Body of pancreas (tissue), 4 donors: Measurements from ENCODE around the gene SHANK3. TPM values are rescaled to one million over a fixed set of nuclear protein-coding genes. Genes with fewer than 3 reads are reported as not detected.
"Not testable (repeated sequence)": the region's sequence is repeated elsewhere in the genome, so short reads cannot be mapped to it uniquely, and the experiment has no call there.

Experiments used
- ATAC-seq: fragments of 150-250 bp; one replicate; pipeline ENCODE4 v1.9.1; 2016
- DNase-seq, 4 donors: peaks; one replicate each; pipeline ENCODE4 v3.0.0-alpha.2; 2019
- H3K27ac ChIP-seq, 4 donors: fragments of 200-600 bp; sonication (generic); 1 replicate in 3 of 4; 2 replicates in 1 of 4; pipeline versions ENCODE4 v1.5.1 to v1.6.1; 2016 to 2019; ENCODE audit warnings: mild to moderate bottlenecking in 1 of 4, mixed read lengths in 1 of 4, moderate library complexity in 1 of 4
- H3K27me3 ChIP-seq, 2 donors: fragments of 200-600 bp; sonication (generic); one replicate each; pipeline ENCODE4 v1.6.0; 2016; ENCODE audit warnings: mild to moderate bottlenecking in 1 of 2
- H3K36me3 ChIP-seq, 2 donors: fragments of 200-600 bp; sonication (generic); replicated peaks in 1 of 2; 2 replicates each; pipeline ENCODE4 v1.5.1; 2016; ENCODE audit warnings: low read depth in 2 of 2; ENCODE audit not compliant: insufficient read depth in 1 of 2
- H3K4me1 ChIP-seq: fragments of 200-600 bp; sonication (generic); one replicate; pipeline ENCODE4 v1.6.0; 2016
- H3K4me3 ChIP-seq, 2 donors: fragments of 200-600 bp; sonication (generic); 1 replicate in 1 of 2; 2 replicates in 1 of 2; pipeline ENCODE4 v1.5.1; 2016 to 2019
- H3K9me3 ChIP-seq, 3 donors: fragments of 200-600 bp; sonication (generic); 1 replicate in 2 of 3; 2 replicates in 1 of 3; pipeline ENCODE4 v1.5.1; 2016
- POLR2A ChIP-seq, 3 donors: fragments of 450-650 bp; IDR thresholded peaks; one replicate each; pipeline ENCODE4 v1.6.1; 2016; ENCODE audit warnings: antibody characterized with exemption in 3 of 3, mild to moderate bottlenecking in 2 of 3
- WGBS, 2 donors: methylation state at CpG; one replicate each; pipeline ENCODE4 v1.1.5; 2017; 5-methylcytosine and 5-hydroxymethylcytosine counted together
- intact Hi-C: fragments of 100-400 bp; cut with DNase I; formaldehyde crosslinking; loops from one replicate; pipeline ENCODE4 v1.15.1; 2023
- total RNA-seq, 2 donors: library from RNA; depleted of rRNA; stranded (reverse); fragments of >200 nt; gene quantifications; one replicate each; pipeline ENCODE4 v1.1.0, GENCODE V29; 2016
- TF ChIP-seq, protein P1 (sequence below), 7 experiments: fragments of 450-650 bp in 4 of 7; fragments of 200-600 bp in 3 of 7; sonication (generic) in 3 of 7; IDR thresholded peaks; one replicate each; pipeline ENCODE4 v1.5.1; 2016 to 2019; ENCODE audit warnings: antibody characterized with exemption in 7 of 7

The SHANK3 gene
- total RNA-seq, 2 donors from 2014 or later, result 6.0 to 15.5 TPM

DNA sequence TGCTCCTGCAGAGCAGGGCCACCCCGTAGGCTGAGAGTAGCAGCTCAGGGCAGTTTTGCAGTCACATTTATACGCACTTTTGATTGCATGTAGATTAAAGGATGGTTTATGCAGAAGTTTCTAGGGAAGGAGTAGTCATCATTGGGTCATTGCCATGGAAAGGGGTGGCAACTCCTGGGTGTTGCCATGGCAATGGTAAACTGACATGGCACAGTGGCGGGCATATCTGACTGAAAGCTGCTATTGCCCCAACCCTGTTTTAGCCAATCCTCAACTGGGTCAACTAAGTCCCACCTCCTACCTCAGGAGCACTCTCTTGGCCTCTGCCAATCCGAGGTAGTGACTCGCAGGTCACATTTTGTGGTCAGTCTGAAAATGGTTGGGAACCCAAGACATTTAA is 42.2 kb upstream of the SHANK3 start:
- TF ChIP-seq POLR2A (IDR thresholded peaks at IDR 0.05), result no peak
- TF ChIP-seq, protein P1, sequence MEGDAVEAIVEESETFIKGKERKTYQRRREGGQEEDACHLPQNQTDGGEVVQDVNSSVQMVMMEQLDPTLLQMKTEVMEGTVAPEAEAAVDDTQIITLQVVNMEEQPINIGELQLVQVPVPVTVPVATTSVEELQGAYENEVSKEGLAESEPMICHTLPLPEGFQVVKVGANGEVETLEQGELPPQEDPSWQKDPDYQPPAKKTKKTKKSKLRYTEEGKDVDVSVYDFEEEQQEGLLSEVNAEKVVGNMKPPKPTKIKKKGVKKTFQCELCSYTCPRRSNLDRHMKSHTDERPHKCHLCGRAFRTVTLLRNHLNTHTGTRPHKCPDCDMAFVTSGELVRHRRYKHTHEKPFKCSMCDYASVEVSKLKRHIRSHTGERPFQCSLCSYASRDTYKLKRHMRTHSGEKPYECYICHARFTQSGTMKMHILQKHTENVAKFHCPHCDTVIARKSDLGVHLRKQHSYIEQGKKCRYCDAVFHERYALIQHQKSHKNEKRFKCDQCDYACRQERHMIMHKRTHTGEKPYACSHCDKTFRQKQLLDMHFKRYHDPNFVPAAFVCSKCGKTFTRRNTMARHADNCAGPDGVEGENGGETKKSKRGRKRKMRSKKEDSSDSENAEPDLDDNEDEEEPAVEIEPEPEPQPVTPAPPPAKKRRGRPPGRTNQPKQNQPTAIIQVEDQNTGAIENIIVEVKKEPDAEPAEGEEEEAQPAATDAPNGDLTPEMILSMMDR (IDR thresholded peaks at IDR 0.05), result no peak
- ATAC-seq (no peak), DNase-seq (no peak)
- Histone ChIP-seq H3K27me3 (no peaks in the 10 kb centered on the region), H3K4me1 (peaks cover 20% of the 10 kb centered on the region), H3K9me3 (no peaks in the 10 kb centered on the region), H3K4me3 (no peak overlapping the region), H3K27ac (no peak overlapping the region), H3K36me3 (no peaks in the 10 kb centered on the region)
- intact Hi-C loops, result no loop called here
- WGBS, 2 donors, result 90 to 95% methylated on average over 5 of the region's 5 CpGs

DNA sequence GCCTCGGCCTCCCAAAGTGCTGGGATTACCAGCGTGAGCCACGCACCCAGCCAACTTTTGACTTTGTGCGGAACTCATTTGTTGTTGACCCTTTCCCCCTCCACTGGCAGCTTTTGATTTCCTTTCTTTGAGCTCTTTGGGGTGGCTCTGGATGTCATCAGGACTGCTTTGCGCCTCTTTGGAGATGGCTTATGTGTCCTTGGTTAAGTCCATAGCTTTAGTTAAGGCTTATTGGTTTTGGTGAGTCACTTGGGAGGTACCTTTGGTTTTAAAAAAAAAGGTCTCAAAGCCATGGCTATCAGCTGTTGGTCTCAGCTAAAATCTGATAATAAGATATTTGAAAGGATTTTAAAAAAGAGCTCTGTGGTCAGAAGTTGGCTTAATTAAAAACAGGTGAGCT is 39.5 kb upstream of the SHANK3 start:
- Histone ChIP-seq H3K36me3 (no peaks in the 10 kb centered on the region), H3K27me3 (no peaks in the 10 kb centered on the region), H3K4me3 (no peak overlapping the region), H3K9me3 (no peaks in the 10 kb centered on the region), H3K4me1 (peaks cover 7% of the 10 kb centered on the region), H3K27ac (no peak overlapping the region)
- DNase-seq (no peak), ATAC-seq (no peak)
- WGBS, 2 donors, result 87 to 91% methylated on average over 5 of the region's 5 CpGs
- intact Hi-C loops, result no loop called here
- TF ChIP-seq, protein P1 (IDR thresholded peaks at IDR 0.05), result no peak
- TF ChIP-seq POLR2A (IDR thresholded peaks at IDR 0.05), result no peak

DNA sequence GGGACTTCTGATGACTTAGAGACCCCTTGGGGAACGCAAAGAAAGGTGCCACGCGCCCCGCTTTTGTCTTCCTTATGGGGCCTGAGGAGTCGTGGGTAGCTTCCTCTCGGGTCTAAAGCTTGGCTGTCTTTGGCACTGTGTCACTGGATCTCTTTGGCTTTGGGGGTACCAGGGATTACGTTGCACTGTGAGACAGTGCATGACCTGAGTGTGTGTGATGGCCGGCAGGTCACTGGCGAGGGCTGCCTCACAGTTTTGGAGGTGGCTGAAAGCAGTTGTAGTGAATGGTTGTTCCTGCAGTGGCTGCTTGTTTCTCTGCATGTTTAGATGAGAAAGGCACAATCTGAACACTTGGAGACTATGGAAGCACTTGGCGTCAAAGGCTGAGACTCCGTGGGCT is 38.9 kb upstream of the SHANK3 start:
- H3K4me3 ChIP-seq, result no peak overlapping the region
- no peaks in the 10 kb centered on the region for H3K27me3 ChIP-seq
- peaks cover 3% of the 10 kb centered on the region for H3K4me1 ChIP-seq
- H3K27ac ChIP-seq, result no peak overlapping the region
- TF ChIP-seq, protein P1 (IDR thresholded peaks at IDR 0.05), result no peak
- no peak for TF ChIP-seq POLR2A (IDR thresholded peaks at IDR 0.05)
- no peaks in the 10 kb centered on the region for H3K9me3 ChIP-seq
- no peaks in the 10 kb centered on the region for H3K36me3 ChIP-seq
- ATAC-seq (no peak), DNase-seq (no peak)
- intact Hi-C loops, result no loop called here
- 92 to 95% methylated on average over 10 to 11 of the region's 11 CpGs for WGBS, 2 donors

DNA sequence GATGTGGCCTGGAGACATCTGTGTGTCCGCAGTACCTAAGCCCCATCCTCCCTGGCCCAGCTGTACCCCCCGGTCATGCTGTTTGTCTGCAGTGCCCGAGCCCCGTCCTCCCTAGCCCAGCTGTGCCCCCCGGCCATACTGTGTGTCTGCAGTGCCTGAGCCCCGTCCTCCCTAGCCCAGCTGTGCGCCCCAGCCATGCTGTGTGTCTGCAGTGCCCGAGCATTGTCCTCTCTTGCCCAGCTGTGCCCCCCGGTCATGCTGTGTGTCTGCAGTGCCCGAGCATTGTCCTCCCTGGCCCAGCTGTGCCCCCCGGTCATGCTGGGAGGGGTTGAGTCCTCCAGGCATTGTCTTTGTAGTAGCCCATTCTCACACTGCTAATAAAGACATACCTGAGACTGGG is 37.0 kb upstream of the SHANK3 start:
- ATAC-seq (no peak), DNase-seq (no peak)
- H3K9me3 ChIP-seq, result no peaks in the 10 kb centered on the region

DNA sequence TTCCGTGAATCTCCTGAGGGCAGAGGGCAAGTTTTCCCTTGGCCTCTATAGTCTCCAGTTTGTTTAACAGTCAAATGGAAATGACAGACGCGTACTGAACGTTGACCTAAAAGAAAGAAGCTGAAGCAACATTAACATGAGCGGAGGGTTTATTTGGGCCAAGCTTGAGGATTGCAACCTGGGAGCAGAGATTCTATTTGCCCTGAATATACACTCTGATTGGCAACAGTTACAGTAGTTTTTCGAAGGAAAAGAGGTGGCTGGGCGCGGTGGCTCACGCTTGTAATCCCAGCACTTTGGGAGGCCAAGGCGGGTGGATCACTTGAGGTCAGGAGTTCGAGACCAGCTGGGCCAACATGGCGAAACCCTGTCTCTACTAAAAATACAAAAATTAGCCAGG is 32.3 kb upstream of the SHANK3 start:
- H3K4me3 ChIP-seq, intact Hi-C loops, H3K9me3 ChIP-seq, H3K36me3 ChIP-seq, H3K27ac ChIP-seq, H3K4me1 ChIP-seq, ATAC-seq, H3K27me3 ChIP-seq, DNase-seq: not testable (repeated sequence)
- WGBS, 2 donors, result 90 to 91% methylated on average over 12 of the region's 12 CpGs

More for the DNA sequence above, 37.0 kb upstream of the SHANK3 start:
- H3K36me3 ChIP-seq, result no peaks in the 10 kb centered on the region
- H3K27ac ChIP-seq, result no peak overlapping the region
- H3K4me3 ChIP-seq, result no peak overlapping the region
- 86 to 91% methylated on average over 11 of the region's 11 CpGs for WGBS, 2 donors
- intact Hi-C loops, result no loop called here
- H3K27me3 ChIP-seq, result no peaks in the 10 kb centered on the region
- no peak for TF ChIP-seq POLR2A (IDR thresholded peaks at IDR 0.05)
- TF ChIP-seq, protein P1 (IDR thresholded peaks at IDR 0.05), result no peak
- no peaks in the 10 kb centered on the region for H3K4me1 ChIP-seq
